Renal cortex interstitium (tissue), 11 donors: ENCODE results near the gene LYZ. TPM values are rescaled to one million over a fixed set of nuclear protein-coding genes. Genes with fewer than 3 reads are reported as not detected.

Experiments used
- DNase-seq, 11 donors: peaks; one replicate each; pipeline ENCODE4 v3.0.0-alpha.2; 2013; ENCODE audit warnings: low read depth in 9 of 11, low spot score in 4 of 11; ENCODE audit errors: extremely low read depth in 1 of 11
- polyA plus RNA-seq, 3 donors: library from polyadenylated mRNA; unstranded; fragments of 120-200 nt; gene quantifications; one replicate each; pipeline ENCODE4 v1.2.1, GENCODE V29; 2013; ENCODE audit not compliant: insufficient read length in 3 of 3

The LYZ gene
- polyA plus RNA-seq, 3 donors, result 13.8 to 53.6 (median 35.6) TPM

DNA sequence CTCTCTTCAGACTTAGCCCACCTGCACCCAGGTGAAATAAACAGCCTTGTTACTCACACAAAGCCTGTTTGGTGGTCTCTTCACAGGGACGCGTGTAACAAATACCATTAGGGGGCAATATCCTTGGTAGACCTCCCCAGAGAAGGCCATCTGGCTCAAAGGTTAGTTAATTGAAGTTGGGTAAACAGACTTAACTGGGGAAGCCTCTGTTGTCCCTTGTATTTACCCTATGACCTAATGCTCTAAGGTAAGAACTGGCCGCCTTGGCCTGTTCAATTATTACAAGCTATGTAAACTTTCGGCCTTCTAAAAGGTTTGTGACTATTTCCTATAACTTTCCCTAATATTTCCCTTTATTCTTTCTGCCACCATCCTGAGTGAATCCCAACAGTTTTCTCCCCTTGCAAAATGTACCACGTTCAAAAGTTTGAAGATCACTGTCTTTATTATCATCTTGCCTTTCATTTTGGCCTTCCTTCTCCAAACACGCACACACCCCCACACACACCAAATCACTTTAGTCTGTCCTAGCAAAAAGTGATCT lies 15.3 kb upstream of the LYZ start:
- DNase-seq, result no peak

DNA sequence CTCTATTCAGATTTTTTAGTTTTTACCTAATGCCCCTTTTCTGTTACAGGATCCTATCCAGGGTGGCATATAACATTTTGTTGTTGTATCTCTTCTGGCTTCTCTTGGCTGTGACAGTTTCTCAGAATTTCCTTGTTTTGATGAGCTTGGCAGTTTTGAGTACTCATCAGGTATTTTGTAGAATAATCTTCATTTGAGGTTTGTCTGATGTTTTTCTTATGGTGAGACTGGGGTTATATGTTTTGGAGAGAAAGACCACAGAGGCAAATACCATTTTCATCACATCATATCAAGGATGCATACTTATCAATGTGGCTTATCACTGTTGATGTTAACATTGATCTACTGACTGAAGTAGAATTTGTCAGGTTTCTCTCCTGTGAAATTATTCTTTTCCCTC lies 14.0 kb upstream of the LYZ start:
- no peak for DNase-seq

DNA sequence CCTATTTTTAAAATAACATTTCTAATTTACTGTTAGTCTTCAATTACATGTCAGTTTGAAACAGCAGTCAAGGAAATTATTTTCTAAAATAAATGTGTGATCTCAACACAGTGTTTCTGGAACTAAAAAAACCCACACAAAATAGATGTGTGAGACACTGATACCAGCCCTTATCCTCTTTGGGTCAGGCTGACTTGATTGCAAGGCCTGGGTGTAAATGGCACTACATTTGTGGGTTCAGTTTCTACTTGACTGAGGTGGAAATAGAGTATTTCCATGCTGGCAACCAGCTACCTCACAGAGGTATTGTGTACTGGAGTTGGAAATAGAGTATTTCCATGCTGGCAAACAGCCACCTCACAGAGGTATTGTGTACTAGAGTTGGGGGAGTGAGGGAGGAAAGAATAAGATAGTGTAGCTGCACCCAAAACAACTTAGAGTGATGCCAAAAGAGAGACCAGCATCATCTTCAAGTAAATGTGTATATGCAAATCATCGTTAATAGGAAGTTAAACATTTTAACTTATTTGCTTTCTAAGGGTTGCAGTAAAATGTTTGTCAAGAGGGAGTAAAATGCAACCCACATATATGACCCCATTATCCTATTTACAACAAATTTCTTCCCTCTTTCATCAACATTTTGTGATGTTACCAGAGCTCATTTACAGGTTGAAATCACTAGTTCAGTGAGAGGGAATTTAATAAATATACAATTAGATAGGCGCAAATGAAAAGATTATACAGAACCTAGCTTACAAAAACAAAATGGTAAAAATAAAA lies 10.7 kb upstream of the LYZ start:
- DNase-seq, result no peak

DNA sequence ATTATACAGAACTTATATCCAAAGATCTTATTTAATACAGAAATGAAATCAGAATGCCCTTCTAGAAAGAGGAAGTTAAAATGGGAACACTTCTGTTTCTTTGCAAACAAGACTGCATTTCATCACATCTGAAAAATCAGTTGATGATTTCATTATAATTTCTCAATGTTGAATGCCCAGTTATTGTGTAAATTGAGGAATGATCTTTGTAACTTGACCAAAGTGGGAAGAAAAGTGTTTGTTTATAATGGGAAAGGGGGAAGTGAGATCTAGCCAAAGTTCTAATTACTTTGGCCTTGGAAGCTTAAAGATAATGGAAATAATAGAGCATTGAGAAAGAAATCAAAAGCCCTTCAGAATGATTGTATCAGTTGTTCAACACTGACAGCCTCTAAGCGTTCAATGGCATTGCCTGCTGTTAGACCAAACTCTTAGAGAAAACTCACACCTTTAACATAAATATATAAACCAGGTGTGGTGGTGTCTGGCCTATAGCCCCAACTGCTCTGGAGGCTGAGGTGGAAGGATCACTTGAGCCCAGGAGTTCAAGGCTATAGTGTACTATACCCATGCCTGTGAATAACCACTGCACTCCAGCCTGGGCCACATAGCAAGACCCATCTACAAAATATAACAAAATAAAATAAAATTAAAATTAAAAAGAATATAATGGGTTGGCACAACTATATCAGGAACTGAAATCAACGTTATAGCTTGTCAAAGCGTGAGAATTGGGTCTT lies 9.9 kb upstream of the LYZ start:
- DNase-seq, result no peak

DNA sequence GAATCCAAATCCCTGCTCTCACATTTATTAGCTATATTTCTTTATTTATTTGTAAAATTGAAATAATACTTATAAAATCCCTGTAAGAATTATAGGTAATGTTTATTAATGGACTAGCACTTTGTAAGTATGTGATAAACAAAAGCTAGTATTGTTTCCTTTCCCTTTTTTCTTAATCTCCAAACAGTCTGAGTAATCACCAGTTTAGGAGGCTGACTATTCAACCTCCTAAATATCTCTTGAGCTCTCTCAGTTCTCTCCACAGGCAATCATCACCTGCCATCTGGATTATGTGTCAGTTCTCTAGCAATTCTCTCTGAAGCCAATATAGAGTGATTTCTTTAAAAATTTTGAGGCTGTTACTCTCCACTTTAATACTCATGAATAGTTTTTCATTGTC lies 9.2 kb upstream of the LYZ start:
- DNase-seq, result no peak

DNA sequence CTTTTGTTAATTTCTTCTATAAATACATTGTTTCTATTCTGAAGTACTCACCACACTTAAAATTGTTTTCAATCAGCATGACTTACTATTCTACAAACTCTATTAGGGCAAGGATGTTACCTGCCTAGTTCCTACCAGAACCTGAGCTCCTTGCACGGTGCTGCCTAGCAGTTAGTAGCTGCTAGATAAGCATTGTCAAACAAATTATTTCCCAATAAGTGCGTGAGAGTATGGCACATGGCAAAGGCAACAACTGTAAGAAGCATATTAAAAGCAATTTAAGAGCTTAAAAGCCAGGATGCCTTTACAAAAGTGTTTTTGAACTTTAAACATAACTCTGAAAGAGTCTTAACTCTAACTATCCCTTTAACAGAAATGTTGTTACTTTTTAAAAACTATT lies 8.2 kb upstream of the LYZ start:
- no peak for DNase-seq

DNA sequence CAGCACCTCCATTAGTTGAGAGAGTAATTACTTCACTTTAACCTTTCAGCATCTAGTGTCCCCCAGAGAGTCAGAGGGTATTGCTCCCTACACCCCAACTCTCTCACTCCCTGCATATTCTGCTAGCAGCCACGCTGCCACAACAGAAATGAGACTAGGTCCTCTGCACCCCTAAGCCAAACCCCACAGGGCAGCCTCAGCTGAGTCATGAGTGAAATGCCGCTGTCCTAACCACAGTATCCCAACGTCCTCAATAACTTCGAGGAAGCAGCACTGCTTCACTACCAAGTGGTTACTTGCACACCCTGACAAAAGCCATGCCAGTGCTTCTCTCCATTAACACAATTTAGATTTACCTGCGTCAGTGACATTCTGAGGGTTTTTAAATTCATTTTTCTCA lies 6.9 kb upstream of the LYZ start:
- DNase-seq, result no peak

DNA sequence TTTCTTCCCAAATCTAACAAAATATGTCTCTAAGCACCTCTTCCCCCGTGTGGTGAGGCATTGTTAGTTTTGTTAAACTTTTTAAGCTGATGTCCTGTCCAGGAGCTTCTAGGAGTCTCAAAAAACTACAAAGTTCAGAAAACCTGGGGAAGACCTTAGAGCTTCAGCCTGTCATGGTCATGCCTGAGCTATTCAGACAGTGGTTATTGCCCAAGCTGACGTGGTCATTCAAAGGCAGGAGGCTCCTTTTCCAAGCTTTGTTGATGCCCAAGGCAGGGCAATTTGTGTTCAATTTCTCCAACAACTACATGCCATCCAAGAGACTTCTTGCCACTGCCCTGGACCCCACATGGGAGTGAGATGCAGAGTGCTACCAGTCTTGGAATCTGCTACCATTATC lies 5.8 kb upstream of the LYZ start:
- no peak for DNase-seq

DNA sequence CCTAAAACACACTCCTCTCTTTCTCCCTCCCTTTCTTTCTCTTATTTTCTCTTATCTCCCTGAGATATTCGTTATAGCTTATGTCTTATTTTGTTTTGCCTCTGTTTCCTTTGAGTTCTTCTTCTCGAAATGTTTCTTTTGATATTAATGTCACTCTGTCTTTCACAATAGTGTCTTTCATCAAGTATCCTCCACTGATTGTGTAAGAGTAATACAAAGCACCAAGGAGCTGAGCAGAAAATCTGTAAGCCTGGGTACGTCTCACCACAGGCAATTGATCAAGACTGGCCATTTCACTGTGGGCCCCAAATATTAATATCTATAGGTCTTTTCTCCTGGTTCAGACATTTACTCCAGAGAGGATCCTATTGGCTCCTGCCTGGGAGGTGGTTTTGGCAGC lies 4.8 kb upstream of the LYZ start:
- DNase-seq, result no peak

DNA sequence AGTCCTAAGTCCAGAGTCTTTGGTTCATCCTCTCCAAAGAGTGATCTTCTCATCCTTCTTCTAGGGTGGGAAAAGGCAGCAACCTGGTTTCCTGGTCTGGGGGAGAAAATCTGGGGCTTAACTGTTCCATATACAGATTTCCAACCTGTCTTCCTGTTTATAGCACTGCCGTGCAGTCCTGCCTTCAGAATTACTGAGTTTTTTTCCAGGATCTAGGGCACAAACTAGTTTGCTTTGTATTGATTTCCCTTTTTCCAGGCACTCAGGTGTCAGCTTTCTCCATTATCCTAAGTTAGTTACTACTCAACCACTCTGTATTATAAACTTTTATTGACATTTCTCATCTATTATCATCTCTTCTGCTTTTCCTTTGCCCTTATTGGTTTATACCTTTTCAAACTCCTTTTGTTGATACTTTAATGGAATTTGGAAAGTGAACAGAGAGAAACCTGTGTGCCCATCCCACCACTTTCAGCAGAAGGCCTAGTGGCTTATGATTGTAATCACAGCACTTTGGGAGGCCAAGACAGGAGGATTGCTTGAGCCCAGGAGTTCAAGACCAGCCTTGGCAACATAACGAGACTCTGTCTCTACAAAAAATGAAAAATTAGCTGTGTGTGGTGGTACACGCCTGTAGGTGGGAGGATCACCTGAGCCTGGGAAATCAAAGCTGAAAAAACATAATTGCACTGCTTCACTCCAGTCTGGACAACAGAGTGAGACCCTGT lies 4.1 kb upstream of the LYZ start:
- no peak for DNase-seq

DNA sequence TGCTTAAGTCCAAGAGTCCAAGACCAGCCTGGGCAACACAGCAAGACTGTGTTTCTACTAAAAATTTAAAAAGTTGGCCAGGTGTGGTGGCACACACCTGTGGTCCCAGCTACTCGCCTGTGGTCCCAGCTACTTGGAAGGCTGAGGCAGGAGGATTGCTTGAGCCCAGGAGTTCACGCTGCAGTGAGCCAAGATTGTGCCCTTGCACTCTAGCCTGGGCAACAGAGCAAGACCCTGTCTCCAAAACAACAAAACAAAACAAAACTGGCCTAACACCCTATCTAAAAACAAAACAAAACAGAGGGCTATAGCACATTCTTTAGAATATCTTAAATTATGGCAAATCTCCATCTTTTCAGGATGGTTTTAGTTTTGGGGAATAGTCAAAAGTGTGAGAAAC lies 3.1 kb upstream of the LYZ start:
- no peak for DNase-seq

DNA sequence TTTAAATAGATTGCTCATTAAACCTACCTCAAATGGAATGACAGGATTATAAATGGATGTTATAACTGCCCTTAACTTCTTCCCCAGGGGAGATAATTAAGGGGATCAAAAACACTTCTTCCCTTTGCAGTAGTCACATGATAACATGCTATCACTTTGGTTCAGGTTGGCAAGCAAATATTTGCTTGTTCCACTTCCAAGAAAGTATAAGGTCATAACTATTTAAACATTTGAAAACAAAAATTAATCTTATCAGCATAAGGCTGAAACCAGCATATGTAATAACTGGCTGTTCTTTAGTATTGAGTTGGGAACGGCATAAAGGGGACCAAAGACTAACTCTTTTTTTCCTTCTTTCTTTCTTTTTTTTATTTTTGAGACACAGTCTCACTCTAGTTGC lies 2.4 kb upstream of the LYZ start:
- no peak for DNase-seq

DNA sequence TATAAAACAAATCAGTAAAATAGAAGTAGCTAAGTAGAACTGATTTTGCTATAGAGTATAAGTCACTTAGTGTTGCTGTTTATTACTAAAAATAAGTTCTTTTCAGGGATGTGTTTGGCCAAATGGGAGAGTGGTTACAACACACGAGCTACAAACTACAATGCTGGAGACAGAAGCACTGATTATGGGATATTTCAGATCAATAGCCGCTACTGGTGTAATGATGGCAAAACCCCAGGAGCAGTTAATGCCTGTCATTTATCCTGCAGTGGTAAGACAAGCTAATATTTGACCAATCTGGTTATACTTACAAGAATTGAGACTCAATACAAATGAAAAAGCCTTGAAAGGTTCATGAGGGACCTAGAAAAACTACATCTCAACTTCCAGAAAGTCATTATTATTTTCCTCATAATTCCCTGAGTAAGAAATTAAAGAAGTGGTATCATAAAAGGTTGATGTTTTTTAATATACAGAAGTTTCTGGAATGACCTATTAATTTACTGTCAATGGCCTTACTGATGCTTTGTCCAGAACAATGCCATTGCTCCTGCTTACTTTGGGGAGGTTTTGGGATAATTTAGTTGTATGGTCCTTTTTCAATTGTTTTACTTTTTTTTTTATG lies 1.9 kb downstream of the LYZ start:
- DNase-seq, result no peak

DNA sequence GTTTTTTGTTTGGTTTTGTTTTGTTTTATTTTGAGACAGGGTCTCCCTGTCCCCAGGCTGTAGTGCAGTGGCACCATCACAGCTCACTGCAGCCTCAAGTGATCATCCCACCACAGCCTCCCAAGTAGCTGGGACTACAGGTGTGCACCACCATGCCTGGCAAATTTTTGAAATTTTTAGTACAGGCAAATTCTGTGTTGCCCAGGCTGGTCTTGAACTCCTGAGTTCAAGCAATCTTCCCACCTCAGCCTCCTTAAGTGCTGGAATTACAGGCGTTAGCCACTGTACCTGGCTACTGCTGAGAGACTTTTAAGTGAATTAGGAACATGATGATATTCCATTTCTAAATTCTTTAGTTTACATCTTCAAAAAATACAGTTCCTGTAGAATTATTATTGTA lies 2.6 kb downstream of the LYZ start:
- no peak for DNase-seq

DNA sequence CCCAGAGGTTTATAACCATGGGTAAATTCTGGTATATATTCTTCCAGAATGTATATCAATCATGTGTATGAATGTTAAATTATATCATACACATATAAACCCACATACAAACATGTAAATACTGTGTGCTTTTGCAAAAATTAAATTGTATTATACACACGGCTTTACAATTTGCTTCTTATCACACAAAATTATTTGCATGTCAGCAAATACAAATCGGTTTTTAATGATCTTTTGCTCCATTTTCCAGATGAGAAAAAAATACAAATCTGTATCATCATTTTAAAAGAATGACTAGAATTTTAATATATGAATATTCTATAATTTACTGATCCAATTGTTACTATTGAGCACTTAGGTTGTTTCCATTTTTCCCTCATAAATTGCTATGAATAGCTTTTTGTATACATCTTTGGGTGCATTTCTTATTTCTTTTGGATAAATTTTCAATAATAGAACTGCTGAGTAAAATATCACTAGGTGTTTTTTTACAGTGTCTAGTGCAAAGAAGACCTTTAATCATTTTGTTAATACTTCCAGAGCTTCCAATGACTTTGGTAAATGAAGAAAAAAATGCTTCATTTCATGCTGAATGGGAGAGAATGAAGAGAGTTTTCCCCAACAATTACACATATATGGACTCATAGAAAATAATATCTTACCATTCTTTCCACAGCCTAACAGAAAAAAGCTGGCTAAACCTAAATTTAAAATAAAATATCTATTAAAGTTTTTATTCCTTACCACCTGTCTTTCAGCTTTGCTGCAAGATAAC lies 3.5 kb downstream of the LYZ start:
- DNase-seq, result no peak

DNA sequence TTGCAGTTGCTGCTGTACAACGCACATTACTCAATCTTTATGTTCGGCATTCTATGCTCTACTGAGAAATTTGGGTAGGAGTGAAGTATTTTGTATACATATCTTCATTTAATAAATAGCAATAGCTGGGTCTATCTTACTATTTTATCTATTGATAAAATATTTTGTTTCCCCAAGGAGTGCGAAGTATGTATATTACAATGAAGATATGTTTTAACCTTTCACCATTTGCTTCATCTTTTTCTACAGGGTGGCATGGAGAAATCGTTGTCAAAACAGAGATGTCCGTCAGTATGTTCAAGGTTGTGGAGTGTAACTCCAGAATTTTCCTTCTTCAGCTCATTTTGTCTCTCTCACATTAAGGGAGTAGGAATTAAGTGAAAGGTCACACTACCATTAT lies 4.7 kb downstream of the LYZ start:
- no peak for DNase-seq

DNA sequence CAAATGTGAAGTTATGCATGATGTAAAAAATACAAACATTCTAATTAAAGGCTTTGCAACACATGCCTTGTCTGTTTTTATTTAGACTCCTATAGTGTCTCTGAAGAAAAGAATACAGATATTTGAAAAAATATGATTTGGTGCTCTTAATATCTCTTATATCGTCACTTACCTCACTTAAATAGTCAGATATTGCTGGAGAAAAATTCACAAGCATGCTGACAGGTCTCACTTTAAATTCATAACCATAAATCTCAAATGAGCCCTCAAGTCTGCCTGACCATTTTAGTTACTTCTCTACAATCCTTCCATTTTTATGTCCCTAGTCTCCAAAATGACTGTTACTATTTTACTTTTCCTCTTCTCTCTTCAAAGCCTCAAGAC lies 6.0 kb downstream of the LYZ start:
- no peak for DNase-seq

DNA sequence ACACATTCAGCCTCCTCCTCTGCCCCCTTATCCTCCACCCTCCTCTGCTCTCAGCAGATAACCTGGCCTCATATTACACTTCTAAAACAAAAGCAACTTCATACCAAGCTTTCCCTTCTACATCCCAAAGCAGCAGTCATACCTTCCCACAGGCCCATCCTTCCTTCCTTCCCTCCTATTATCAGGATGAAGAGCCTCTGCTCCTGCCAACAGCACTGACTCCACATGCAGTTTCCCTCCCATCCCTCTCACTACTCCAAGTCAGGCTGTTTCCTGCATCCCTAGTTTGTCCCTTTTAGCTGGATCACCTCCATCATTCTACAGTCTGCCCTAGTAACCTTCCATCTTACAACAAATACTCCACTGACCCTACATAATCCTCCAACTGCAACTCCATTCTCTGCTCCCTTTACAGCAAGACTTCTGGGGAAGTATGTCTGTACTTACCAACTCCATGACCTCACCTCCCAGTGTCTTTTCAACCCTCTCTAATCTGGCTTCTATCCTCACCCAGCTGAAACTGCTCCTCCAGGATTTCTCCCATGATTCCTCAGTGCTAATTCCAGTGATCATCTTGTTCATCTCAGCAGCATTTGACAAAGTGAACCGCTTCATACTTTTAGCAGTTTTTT lies 6.5 kb downstream of the LYZ start:
- DNase-seq, result no peak
